ENCODE measurements around the gene RNF41. TPM values are rescaled to one million over a fixed set of nuclear protein-coding genes. Genes with fewer than 3 reads are reported as not detected.
A peak's percentile ranks its signal among the peaks of the same experiment; 100 is the strongest.

RNF41 gene
- total RNA-seq, 2 donors from 2014 or later, result 45.1 to 88.4 TPM

DNA sequence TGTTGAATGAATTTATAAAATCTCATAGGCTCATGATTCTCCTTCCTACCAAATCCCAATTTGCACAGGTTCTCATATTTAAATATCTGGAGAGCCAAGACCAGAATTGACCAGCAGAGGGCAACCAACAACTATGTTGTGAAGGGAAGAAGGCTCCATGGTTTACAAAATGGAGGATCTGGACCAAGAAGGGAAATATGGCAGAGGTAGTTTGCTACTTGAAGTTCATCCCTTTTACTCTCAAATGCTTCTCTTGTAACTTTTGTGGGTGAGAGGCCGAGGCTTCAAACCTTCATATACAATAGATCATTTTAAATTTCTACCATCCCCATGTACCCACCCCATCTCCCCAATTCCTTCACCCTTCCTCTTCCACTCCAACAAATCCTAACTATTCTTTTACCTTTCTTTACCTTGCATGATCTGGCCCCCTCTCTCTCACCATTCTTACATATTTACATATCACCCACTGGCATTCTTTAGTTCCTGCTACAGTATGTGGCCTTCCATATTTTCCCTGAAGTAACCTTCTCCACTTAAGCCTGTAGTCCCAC, 28.6 kb downstream of the RNF41 start:
- Histone ChIP-seq H3K4me1 (peaks cover 0 to 13% of the 10 kb centered on the region in 2 donors), H3K27ac (no peak overlapping the region), H3K27me3 (no peaks in the 10 kb centered on the region), H3K9me3 (no peaks in the 10 kb centered on the region), H3K36me3 (no peaks in the 10 kb centered on the region), H3K4me3 (no peak overlapping the region)
- TF ChIP-seq, protein P1, sequence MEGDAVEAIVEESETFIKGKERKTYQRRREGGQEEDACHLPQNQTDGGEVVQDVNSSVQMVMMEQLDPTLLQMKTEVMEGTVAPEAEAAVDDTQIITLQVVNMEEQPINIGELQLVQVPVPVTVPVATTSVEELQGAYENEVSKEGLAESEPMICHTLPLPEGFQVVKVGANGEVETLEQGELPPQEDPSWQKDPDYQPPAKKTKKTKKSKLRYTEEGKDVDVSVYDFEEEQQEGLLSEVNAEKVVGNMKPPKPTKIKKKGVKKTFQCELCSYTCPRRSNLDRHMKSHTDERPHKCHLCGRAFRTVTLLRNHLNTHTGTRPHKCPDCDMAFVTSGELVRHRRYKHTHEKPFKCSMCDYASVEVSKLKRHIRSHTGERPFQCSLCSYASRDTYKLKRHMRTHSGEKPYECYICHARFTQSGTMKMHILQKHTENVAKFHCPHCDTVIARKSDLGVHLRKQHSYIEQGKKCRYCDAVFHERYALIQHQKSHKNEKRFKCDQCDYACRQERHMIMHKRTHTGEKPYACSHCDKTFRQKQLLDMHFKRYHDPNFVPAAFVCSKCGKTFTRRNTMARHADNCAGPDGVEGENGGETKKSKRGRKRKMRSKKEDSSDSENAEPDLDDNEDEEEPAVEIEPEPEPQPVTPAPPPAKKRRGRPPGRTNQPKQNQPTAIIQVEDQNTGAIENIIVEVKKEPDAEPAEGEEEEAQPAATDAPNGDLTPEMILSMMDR (IDR thresholded peaks at IDR 0.05), result peak; percentile 67 to 86
- DNase-seq (ENCODE audit: low spot score), result peak; percentile 82

DNA sequence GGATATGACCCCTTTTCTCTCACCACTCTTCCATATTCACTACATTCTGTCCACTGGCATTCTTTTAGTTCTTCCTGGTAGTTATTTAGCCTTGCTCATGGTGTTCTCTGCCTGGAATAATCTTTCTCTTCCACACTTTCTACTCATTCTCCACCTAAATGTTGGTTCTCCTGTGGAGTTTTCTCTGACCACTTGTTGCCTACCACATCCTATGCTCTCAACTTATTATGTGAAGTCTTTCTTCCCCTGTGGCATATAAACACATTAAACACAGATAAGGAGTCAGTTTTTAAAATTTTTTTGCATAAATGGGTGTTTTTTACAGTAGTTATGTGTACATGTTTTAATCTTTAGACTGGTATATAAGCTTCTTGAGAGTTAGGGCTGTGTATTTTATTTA, 29.1 kb downstream of the RNF41 start:
- Histone ChIP-seq H3K27me3 (no peaks in the 10 kb centered on the region), H3K4me1 (peaks cover 0 to 18% of the 10 kb centered on the region in 2 donors), H3K4me3 (no peak overlapping the region), H3K9me3 (no peaks in the 10 kb centered on the region), H3K27ac (no peak overlapping the region), H3K36me3 (no peaks in the 10 kb centered on the region)
- TF ChIP-seq, protein P1 (IDR thresholded peaks at IDR 0.05), result no peak
- no peak for DNase-seq (ENCODE audit: low spot score)

DNA sequence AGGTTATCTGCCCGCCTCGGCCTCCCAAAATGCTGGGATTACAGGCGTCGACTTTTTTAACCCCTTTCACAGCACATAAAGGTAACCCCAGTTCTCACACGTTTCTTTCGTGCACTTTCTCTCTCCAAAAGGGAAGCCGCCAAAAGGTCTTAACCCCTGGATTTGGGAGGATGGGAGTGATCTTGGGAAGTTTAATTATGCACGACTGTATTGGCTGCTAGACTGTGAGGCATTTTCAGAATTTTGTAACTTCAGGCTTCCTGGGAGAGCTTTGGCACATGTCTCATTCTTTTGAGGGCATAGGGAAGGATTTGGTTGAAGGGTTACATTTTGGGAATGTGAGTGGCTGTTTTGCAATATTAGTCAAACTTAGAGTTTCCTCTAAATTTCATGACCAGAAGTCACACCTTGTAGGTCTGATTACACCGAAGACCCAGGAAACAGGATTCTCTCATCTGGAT, 31.0 kb downstream of the RNF41 start:
- TF ChIP-seq, protein P1 (IDR thresholded peaks at IDR 0.05), result no peak
- no peak for DNase-seq (ENCODE audit: low spot score)

DNA sequence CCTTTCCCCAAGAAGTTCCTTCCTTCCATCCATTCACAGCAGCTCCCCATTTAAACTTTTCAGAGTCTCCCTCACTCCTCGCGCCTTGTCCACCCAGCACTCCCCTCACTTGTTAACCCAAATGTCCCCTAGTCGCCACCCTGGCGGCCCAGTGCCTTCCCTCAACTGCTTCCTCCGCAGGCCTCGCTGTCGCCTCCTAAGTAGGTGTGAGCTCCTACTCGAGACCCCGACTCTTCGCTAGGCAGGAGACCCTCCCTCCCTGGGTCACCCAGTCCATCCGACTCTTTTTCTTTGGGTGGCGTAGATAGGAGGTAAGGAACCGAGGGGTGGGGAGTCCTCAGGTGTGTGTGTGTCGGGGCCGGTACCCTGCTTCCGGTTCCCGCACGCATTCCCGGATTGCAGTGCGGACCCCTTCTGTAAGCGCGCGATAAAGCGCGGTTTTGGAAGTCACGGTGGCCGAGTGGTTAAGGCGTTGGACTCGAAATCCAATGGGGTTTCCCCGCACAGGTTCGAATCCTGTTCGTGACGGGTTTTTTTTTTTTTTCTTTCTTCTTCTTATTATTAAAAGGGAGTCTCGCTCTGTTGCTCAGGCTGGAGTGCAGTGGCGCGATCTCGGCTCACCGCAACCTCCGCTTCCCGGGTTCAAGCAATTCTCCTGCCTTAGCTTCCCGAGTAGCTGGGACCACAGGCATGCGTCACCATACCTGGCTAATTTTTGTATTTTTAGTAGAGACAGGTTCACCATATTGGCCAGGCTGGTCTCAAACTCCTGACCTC, 31.6 kb downstream of the RNF41 start:
- Histone ChIP-seq H3K36me3 (peaks cover 8% of the 10 kb centered on the region), H3K27ac (peak overlapping the region; percentile 92 to 98), H3K4me3 (peak overlapping the region; percentile 92 to 95), H3K27me3 (no peaks in the 10 kb centered on the region), H3K4me1 (peaks cover 0 to 24% of the 10 kb centered on the region in 2 donors), H3K9me3 (no peaks in the 10 kb centered on the region)
- TF ChIP-seq, protein P1 (IDR thresholded peaks at IDR 0.05), result peak; percentile 0 to 9
- peak; percentile 88 for DNase-seq (ENCODE audit: low spot score)

More for the DNA sequence above, 31.0 kb downstream of the RNF41 start:
- H3K36me3 ChIP-seq, result peaks cover 2% of the 10 kb centered on the region
- peaks cover 0 to 24% of the 10 kb centered on the region in 2 donors for H3K4me1 ChIP-seq
- no peaks in the 10 kb centered on the region for H3K9me3 ChIP-seq
- peak overlapping the region; percentile 92 to 98 for H3K27ac ChIP-seq
- no peaks in the 10 kb centered on the region for H3K27me3 ChIP-seq
- peak overlapping the region; percentile 92 to 95 for H3K4me3 ChIP-seq

DNA sequence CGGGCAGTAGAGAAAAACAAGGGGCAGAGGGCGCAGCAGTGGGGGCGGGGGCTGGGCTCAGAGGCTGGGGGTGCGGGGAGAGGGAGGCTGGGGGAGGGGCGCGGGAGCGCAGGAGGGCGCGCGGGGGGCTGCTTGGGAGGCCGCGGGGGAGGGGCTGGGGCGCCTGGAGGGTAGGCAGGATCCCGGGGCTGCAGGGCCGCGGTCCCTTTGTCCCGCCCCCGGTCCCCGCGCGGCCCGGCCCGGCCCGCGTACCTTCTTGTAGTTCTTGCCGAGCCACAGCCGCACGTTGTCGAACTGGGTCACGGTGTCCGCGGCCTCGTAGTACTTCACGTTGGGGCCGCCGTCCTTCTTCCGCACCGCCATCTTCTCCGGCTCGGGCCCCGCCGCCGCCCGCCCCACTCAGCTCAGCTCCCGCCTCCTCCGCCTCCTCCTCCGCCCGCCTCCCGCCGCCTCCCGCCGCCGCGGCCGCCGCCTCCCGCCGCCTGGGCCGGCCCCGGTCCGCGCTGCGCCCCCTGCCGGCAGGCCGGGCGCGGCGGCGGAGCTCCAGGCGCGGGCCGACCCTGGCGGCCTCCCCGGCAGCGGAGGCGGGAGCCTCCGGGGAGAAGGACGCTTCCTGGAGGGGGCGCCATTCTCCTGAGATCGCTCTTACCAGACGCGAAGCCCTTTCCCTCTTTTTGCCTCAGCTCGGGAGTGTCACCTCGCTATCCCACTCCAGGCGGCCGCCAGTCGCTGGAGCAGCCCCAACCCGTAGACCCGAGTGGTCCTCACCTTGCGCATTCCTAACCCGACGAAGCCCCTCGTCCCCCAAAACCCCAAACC, 32.4 kb downstream of the RNF41 start, which contains the start of gene SMARCC2:
Gene SMARCC2 (minus strand): TSS at position 385 of the 819 bp plus-strand sequence. CDS start 22 bp downstream, at position 363.
- Histone ChIP-seq H3K9me3 (no peaks in the 10 kb centered on the region), H3K27ac (peak within 1 kb of the TSS; percentile 92 to 98), H3K4me1 (peaks cover 0 to 24% of the 10 kb centered on the region in 2 donors), H3K27me3 (no peaks in the 10 kb centered on the region), H3K4me3 (peak within 1 kb of the TSS; percentile 92 to 95), H3K36me3 (peaks cover 16% of the 10 kb centered on the region)
- peak; percentile 83 for DNase-seq (ENCODE audit: low spot score)
- TF ChIP-seq, protein P1 (IDR thresholded peaks at IDR 0.05), result peak; percentile 63 to 74
